ENCODE results near the gene ARL16. TPM values are rescaled to one million over a fixed set of nuclear protein-coding genes. Genes with fewer than 3 reads are reported as not detected.
A peak's percentile ranks its signal among the peaks of the same experiment; 100 is the strongest.

Gene ARL16
- total and polyA plus RNA-seq, 2 of the 8 experiments (the other 6 are each of a cell fraction or from before 2014, with no cell fraction given), result 37.0 to 60.8 TPM

DNA sequence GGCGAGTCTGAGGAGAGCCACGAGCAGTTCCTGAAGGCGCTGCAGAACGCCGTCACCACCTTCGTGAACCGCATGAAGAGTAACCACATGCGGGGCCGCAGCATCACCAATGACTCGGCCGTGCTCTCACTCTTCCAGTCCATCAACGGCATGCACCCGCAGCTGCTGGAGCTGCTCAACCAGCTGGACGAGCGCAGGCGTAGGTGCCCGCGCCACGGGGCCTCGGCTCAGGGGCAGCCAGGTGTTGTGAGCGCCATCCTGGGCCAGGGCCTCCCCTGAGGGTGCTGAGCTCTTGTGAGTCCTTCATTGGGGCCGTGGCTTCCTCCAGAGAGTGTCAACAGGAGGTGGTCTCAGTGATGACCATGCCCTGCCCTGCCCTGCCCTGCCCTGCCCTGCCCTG is 12.2 kb upstream of the ARL16 start:
- no peak overlapping the region for H3K9ac ChIP-seq (replicated peaks in 1 of 4; ENCODE audit: extremely low read depth in 1 of 4, low read depth in 3 of 4, low read length in 3 of 4)
- FAIRE-seq (no peak), DNase-seq (ENCODE audit: low read depth in 1 of 2, low spot score in 2 of 2) (no peak)
- H4K8ac ChIP-seq (ENCODE audit: extremely low read depth, insufficient read depth, low read length), result peak overlapping the region; percentile 57; the same call in 1 of the 2 replicates
- peaks cover 2 to 47% (median 30%) of the 10 kb centered on the region in 4 experiments; a peak in 6 of 8 replicates for H3K36me3 ChIP-seq (ENCODE audit: control insufficient read depth in 2 of 4, insufficient read depth in 4 of 4, low read length in 3 of 4)
- H3K18ac ChIP-seq (ENCODE audit: extremely low read depth, low read length), result no peak overlapping the region
- no peak overlapping the region for H3K23ac ChIP-seq (ENCODE audit: insufficient read length)
- H3K79me1 ChIP-seq (ENCODE audit: low read depth, low read length), result peaks cover 2% of the 10 kb centered on the region
- H3K27ac ChIP-seq (ENCODE audit: low read depth, low read length), result no peak overlapping the region
- H4K20me1 ChIP-seq (replicated peaks in 1 of 2; ENCODE audit: control insufficient read depth in 1 of 2, insufficient read depth in 2 of 2, low read length in 2 of 2), result peaks cover 6 to 9% of the 10 kb centered on the region in 2 experiments
- H2BK12ac ChIP-seq (ENCODE audit: low read depth, low read length), result no peak overlapping the region
- ChIA-PET CTCF (ENCODE audit: partially characterized antibody) (interaction anchor here (0.6 to 2.0 kb wide), 8 partner anchors 11 to 398 kb away, joined by 3 to 5 read pairs (median 4); no protein-coding TSS in a partner anchor), POLR2A (ENCODE audit: partially characterized antibody) (interaction anchor here (1.0 to 28.4 kb wide), 6 partner anchors 13 to 29 kb away, joined by 3 to 436 read pairs (median 7); partner anchors contain the start of genes ARL16, CCDC137, HGS and MRPL12)
- H3K27me3 ChIP-seq (replicated peaks in 1 of 4; ENCODE audit: control insufficient read depth in 3 of 4, extremely low read depth in 1 of 4, insufficient read depth in 3 of 4, low read length in 3 of 4), result no peaks in the 10 kb centered on the region
- no peak overlapping the region for H4K91ac ChIP-seq (replicated peaks; ENCODE audit: insufficient read length, low read length)
- H3K4me1 ChIP-seq (replicated peaks in 1 of 4; ENCODE audit: control insufficient read depth in 3 of 4, insufficient read depth in 4 of 4, low read length in 3 of 4), result no peaks in the 10 kb centered on the region
- no peak overlapping the region for H2BK20ac ChIP-seq (ENCODE audit: low read length)
- no peak overlapping the region for H3K4me2 ChIP-seq (ENCODE audit: insufficient read depth in 1 of 2, low read depth in 2 of 2, low read length in 2 of 2)
- H2BK5ac ChIP-seq (ENCODE audit: low read depth, low read length), result no peak overlapping the region
- H2AFZ ChIP-seq (ENCODE audit: low read length), result no peak overlapping the region
- no peak overlapping the region for H2BK120ac ChIP-seq (replicated peaks; ENCODE audit: low read depth, low read length)
- no peak overlapping the region for H2AK5ac ChIP-seq (ENCODE audit: low read depth, low read length)
- no peaks in the 10 kb centered on the region for H3K23me2 ChIP-seq (ENCODE audit: low read depth, low read length)
- H3K9me3 ChIP-seq (ENCODE audit: insufficient read depth in 2 of 2, low read depth in 1 of 2, low read length in 1 of 2), result no peaks in the 10 kb centered on the region
- peaks cover 0 to 3% of the 10 kb centered on the region in 2 experiments; a peak in 1 of 4 replicates for H3K79me2 ChIP-seq (ENCODE audit: control insufficient read depth in 1 of 2, insufficient read depth in 2 of 2, low read length in 2 of 2)
- H3K4ac ChIP-seq (replicated peaks; ENCODE audit: insufficient read length, low read depth, low read length), result no peak overlapping the region
- no peak overlapping the region for H3K4me3 ChIP-seq (ENCODE audit: extremely low read depth in 1 of 4, insufficient read depth in 2 of 4, low read depth in 3 of 4, low read length in 4 of 4)
- no peak overlapping the region for H4K5ac ChIP-seq (ENCODE audit: insufficient read length, low read depth, low read length)
- no peak overlapping the region for H3K56ac ChIP-seq (replicated peaks; ENCODE audit: insufficient read length, low read depth, low read length)
- H3K14ac ChIP-seq (ENCODE audit: insufficient read length), result no peak overlapping the region
- no peak overlapping the region for H2BK15ac ChIP-seq (ENCODE audit: low read length)
- WGBS, 2 experiments (ENCODE audit: extremely low coverage in 1 of 2, insufficient coverage in 1 of 2, insufficient read length in 1 of 2, insufficient replicate concordance in 2 of 2, low coverage in 1 of 2, low lambda C conversion rate in 2 of 2, missing lambda C conversion rate in 1 of 2), result 97% methylated on average over 22 of the region's 22 CpGs; no CpG with 5 or more reads in 1 of the 2 experiments
- TF ChIP-seq HDAC2 (IDR thresholded peaks at IDR 0.05; ENCODE audit: borderline replicate concordance in 1 of 2, low read depth in 2 of 2, low read length in 2 of 2) (no peak), RXRA (IDR thresholded peaks at IDR 0.05; ENCODE audit: insufficient read depth, low read depth, low read length) (no peak), TAF1 (IDR thresholded peaks at IDR 0.05; ENCODE audit: low read depth, low read length) (no peak), EGR1 (IDR thresholded peaks at IDR 0.05; ENCODE audit: borderline replicate concordance, low read depth, low read length) (no peak), SIRT6 (IDR thresholded peaks at IDR 0.05; ENCODE audit: low read length) (no peak), MAFK (IDR thresholded peaks at IDR 0.05; ENCODE audit: low read depth, low read length) (no peak), GTF2F1 (IDR thresholded peaks at IDR 0.05; ENCODE audit: borderline replicate concordance, low read depth, low read length) (no peak), TCF12 (IDR thresholded peaks at IDR 0.05; ENCODE audit: low read depth, low read length) (no peak), BCL11A (IDR thresholded peaks at IDR 0.05; ENCODE audit: low read depth in 2 of 2, low read length in 2 of 2) (no peak)
- TF ChIP-seq, protein P1, sequence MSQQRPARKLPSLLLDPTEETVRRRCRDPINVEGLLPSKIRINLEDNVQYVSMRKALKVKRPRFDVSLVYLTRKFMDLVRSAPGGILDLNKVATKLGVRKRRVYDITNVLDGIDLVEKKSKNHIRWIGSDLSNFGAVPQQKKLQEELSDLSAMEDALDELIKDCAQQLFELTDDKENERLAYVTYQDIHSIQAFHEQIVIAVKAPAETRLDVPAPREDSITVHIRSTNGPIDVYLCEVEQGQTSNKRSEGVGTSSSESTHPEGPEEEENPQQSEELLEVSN (IDR thresholded peaks at IDR 0.05), result no peak
- TF ChIP-seq, protein P2, sequence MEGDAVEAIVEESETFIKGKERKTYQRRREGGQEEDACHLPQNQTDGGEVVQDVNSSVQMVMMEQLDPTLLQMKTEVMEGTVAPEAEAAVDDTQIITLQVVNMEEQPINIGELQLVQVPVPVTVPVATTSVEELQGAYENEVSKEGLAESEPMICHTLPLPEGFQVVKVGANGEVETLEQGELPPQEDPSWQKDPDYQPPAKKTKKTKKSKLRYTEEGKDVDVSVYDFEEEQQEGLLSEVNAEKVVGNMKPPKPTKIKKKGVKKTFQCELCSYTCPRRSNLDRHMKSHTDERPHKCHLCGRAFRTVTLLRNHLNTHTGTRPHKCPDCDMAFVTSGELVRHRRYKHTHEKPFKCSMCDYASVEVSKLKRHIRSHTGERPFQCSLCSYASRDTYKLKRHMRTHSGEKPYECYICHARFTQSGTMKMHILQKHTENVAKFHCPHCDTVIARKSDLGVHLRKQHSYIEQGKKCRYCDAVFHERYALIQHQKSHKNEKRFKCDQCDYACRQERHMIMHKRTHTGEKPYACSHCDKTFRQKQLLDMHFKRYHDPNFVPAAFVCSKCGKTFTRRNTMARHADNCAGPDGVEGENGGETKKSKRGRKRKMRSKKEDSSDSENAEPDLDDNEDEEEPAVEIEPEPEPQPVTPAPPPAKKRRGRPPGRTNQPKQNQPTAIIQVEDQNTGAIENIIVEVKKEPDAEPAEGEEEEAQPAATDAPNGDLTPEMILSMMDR (IDR thresholded peaks at IDR 0.05; ENCODE audit: control extremely low read depth in 1 of 3, insufficient read depth in 1 of 3, low read depth in 1 of 3, low read length in 3 of 3), result no peak
